Naive thymus-derived CD4-positive, alpha-beta T cell (primary cell): ENCODE data around the gene AJAP1. TPM values are rescaled to one million over a fixed set of nuclear protein-coding genes. Genes with fewer than 3 reads are reported as not detected.

Experiments
- ATAC-seq: fragments of 150-1000 bp; cut with Tn5 transposase; 2 replicates; pipeline ENCODE4 v1.10.0; 2021; ENCODE audit warnings: mild to moderate bottlenecking, moderate library complexity
- CTCF ChIA-PET: fragments of 350-600 bp; sonication (Branson Sonifier 250); formaldehyde crosslinking; loops from one replicate; lab custom pipeline; 2021; ENCODE audit warnings: antibody characterized with exemption; lab: Charles Lee
- POLR2A ChIA-PET: fragments of 350-600 bp; sonication (Branson Sonifier 250); formaldehyde crosslinking; loops from one replicate; lab custom pipeline; 2021; ENCODE audit warnings: antibody characterized with exemption, inconsistent platforms; lab: Charles Lee
- DNase-seq, 9 donors: peaks; one replicate each; pipeline versions ENCODE4 v3.0.0 to v3.0.0-alpha.2; 2020 to 2022; ENCODE audit warnings: mixed read lengths in 1 of 9
- H3K27ac ChIP-seq: one replicate; pipeline ENCODE4 v1.7.0; 2013; ENCODE audit warnings: mild to moderate bottlenecking, low read depth, low read length, moderate library complexity
- H3K27me3 ChIP-seq, 2 donors: one replicate each; pipeline ENCODE4 v1.7.0; 2013; ENCODE audit warnings: low read length in 2 of 2, mild to moderate bottlenecking in 2 of 2, moderate library complexity in 2 of 2; ENCODE audit not compliant: control insufficient read depth in 2 of 2, insufficient read depth in 2 of 2
- H3K36me3 ChIP-seq, 3 experiments: 1 replicate in 2 of 3; 2 replicates in 1 of 3; pipeline ENCODE4 v1.7.0; 2013; ENCODE audit warnings: low read length in 3 of 3, mild to moderate bottlenecking in 3 of 3, moderate library complexity in 1 of 3; ENCODE audit not compliant: insufficient read depth in 3 of 3, control insufficient read depth in 2 of 3
- H3K4me1 ChIP-seq, 2 donors: one replicate each; pipeline ENCODE4 v1.7.0; 2013; ENCODE audit warnings: low read length in 2 of 2, mild to moderate bottlenecking in 2 of 2, moderate library complexity in 1 of 2; ENCODE audit not compliant: control insufficient read depth in 2 of 2, insufficient read depth in 2 of 2
- H3K4me3 ChIP-seq: 2 replicates; pipeline ENCODE4 v1.7.0; 2013; ENCODE audit warnings: mild to moderate bottlenecking, low read length
- H3K9me3 ChIP-seq, 3 experiments: 1 replicate in 2 of 3; 2 replicates in 1 of 3; pipeline ENCODE4 v1.7.0; 2013; ENCODE audit warnings: low read length in 3 of 3; ENCODE audit not compliant: control insufficient read depth in 2 of 3
- H3K27ac Mint-ChIP-seq, 9 donors: one replicate each; pipeline ENCODE4 v1.8.0; 2020 to 2022; ENCODE audit warnings: mixed read lengths in 9 of 9, mild to moderate bottlenecking in 8 of 9, moderate library complexity in 5 of 9, inconsistent platforms in 2 of 9
- H3K27me3 Mint-ChIP-seq, 5 donors: one replicate each; pipeline ENCODE4 v1.8.0; 2021 to 2022; ENCODE audit warnings: mixed read lengths in 5 of 5, mild to moderate bottlenecking in 1 of 5
- H3K36me3 Mint-ChIP-seq, 5 donors: one replicate each; pipeline ENCODE4 v1.8.0; 2020 to 2022; ENCODE audit warnings: mixed read lengths in 5 of 5, mild to moderate bottlenecking in 3 of 5, inconsistent platforms in 1 of 5
- H3K4me1 Mint-ChIP-seq, 7 donors: one replicate each; pipeline ENCODE4 v1.8.0; 2020 to 2022; ENCODE audit warnings: mixed read lengths in 7 of 7, mild to moderate bottlenecking in 3 of 7, inconsistent platforms in 1 of 7
- H3K4me3 Mint-ChIP-seq, 10 donors: one replicate each; pipeline ENCODE4 v1.8.0; 2020 to 2022; ENCODE audit warnings: mild to moderate bottlenecking in 10 of 10, mixed read lengths in 10 of 10, moderate library complexity in 6 of 10, inconsistent platforms in 2 of 10
- H3K9me3 Mint-ChIP-seq, 11 donors: one replicate each; pipeline ENCODE4 v1.8.0; 2020 to 2022; ENCODE audit warnings: mixed read lengths in 11 of 11, mild to moderate bottlenecking in 4 of 11, inconsistent platforms in 1 of 11, moderate library complexity in 1 of 11
- intact Hi-C, 2 donors: fragments of 100-400 bp; cut with micrococcal nuclease; formaldehyde crosslinking; loops; one replicate each; pipeline ENCODE4 v1.15.1; 2023
- polyA plus RNA-seq, 2 donors: library from polyadenylated mRNA; unstranded; fragments of 300-500 nt; fragmentation: Illumina TruSeq; gene quantifications; one replicate each; pipeline ENCODE4 v1.2.3, GENCODE V29; 2021
- total RNA-seq, 6 experiments: library from RNA in 5 of 6; stranded (reverse) in 5 of 6; gene quantifications; 1 replicate in 5 of 6; 2 replicates in 1 of 6; pipeline ENCODE4 v1.2.3 and lab custom pipeline; 2021 to 2026

Gene AJAP1
- total and polyA plus RNA-seq, 7 experiments from 2014 or later = 0.09 to 2.4 (median 0.82) TPM; not detected in 1

DNA sequence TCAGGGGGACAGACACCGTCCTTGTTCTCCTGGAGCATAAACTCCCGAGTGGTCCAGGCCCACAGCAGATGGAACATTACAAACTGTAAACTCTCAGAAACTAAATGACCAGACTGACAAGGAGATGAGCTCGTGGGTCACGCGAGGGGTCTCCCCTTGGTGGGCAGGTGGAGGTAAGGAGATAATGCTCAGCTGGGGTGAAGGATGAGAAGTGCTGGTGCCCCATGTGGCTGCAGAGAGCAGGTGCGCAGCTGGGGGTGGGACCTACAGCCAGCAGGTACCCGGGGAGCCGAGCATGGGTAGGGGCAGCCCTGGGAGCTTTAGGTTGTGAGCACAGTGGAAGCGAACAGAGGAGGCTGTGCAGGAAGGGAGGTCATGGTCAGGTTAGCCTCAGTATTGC is 40.1 kb downstream of the AJAP1 start:
- Mint-ChIP-seq H3K27ac (no peak overlapping the region), H3K4me1 (no peaks in the 10 kb centered on the region), H3K27me3 (peaks cover 0 to 7% (median 0%) of the 10 kb centered on the region in 5 donors), H3K9me3 (peaks cover 0 to 7% (median 0%) of the 10 kb centered on the region in 11 donors), H3K4me3 (no peak overlapping the region), H3K36me3 (peaks cover 0 to 7% (median 0%) of the 10 kb centered on the region in 5 donors)
- Histone ChIP-seq H3K4me1 (no peaks in the 10 kb centered on the region), H3K27ac (no peak overlapping the region), H3K27me3 (no peaks in the 10 kb centered on the region), H3K36me3 (no peaks in the 10 kb centered on the region), H3K4me3 (no peak overlapping the region), H3K9me3 (no peaks in the 10 kb centered on the region)
- ChIA-PET CTCF (no interaction called here), POLR2A (no interaction called here)
- intact Hi-C loops = no loop called here
- ATAC-seq (no peak), DNase-seq (no peak)

DNA sequence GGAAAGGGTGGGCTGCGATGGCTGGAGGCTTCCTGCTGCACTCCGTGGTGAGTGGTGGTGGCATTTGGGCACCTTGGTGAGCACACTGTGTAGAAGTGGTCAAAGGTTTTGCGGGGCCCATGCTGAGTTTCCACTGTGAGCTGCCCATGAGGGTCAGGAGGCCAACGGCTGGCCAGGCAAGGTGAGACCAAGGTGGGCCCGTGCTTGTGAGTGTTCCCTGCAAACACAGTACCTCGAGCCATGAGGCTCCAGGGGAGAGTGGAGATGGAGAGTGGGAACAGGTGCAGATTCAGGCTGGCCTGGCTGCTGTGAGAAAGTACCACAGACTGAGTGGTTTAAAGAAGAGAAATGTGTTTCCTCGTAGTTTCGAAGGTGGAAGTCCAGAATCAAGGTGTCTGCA is 40.8 kb downstream of the AJAP1 start:
- ChIA-PET CTCF (no interaction called here), POLR2A (no interaction called here)
- ATAC-seq = no peak
- H3K4me1 ChIP-seq = no peaks in the 10 kb centered on the region
- peaks cover 0 to 7% (median 0%) of the 10 kb centered on the region in 5 donors for H3K36me3 Mint-ChIP-seq
- intact Hi-C loops = no loop called here
- H3K4me3 ChIP-seq = no peak overlapping the region
- DNase-seq = no peak
- H3K27ac ChIP-seq = no peak overlapping the region
- H3K4me1 Mint-ChIP-seq = no peaks in the 10 kb centered on the region
- peaks cover 0 to 7% (median 0%) of the 10 kb centered on the region in 11 donors for H3K9me3 Mint-ChIP-seq
- H3K4me3 Mint-ChIP-seq = no peak overlapping the region
- no peak overlapping the region for H3K27ac Mint-ChIP-seq
- H3K27me3 ChIP-seq = no peaks in the 10 kb centered on the region
- no peaks in the 10 kb centered on the region for H3K9me3 ChIP-seq
- H3K36me3 ChIP-seq = no peaks in the 10 kb centered on the region
- peaks cover 0 to 7% (median 0%) of the 10 kb centered on the region in 5 donors for H3K27me3 Mint-ChIP-seq

- H3K36me3 Mint-ChIP-seq = peaks cover 0 to 7% (median 0%) of the 10 kb centered on the region in 5 donors
- POLR2A ChIA-PET = no interaction called here
These were observed 41.8 kb downstream of the AJAP1 start for GRCh38 chr1:4696161-4696745.

DNA sequence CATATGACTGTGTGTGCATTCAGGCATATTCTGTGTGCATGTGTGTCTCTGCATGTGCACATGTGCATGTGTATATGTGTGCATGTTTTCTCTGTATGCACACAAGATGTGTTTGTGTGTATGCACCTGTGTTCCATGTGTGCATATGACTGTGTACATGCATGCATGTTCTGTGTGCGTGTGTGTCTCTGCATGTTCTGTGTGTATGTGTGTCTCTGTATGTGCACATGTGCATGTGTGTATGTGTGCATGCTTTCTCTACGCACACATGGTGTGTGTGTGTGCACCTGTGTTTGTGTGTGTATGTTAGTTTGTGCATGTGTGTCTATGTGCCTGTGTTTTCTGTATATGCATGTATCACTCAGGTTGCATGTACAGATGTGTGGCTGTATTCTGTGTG is 42.3 kb downstream of the AJAP1 start:
- Histone ChIP-seq H3K27me3 (no peaks in the 10 kb centered on the region), H3K4me3 (no peak overlapping the region), H3K27ac (no peak overlapping the region), H3K4me1 (no peaks in the 10 kb centered on the region), H3K9me3 (no peaks in the 10 kb centered on the region), H3K36me3 (no peaks in the 10 kb centered on the region)
- Mint-ChIP-seq H3K36me3 (peaks cover 0 to 7% (median 0%) of the 10 kb centered on the region in 5 donors), H3K27ac (no peak overlapping the region), H3K9me3 (peaks cover 0 to 7% (median 0%) of the 10 kb centered on the region in 11 donors), H3K4me3 (no peak overlapping the region), H3K4me1 (no peaks in the 10 kb centered on the region), H3K27me3 (peaks cover 0 to 7% (median 0%) of the 10 kb centered on the region in 5 donors)
- POLR2A ChIA-PET = no interaction called here
- ATAC-seq (peak; percentile 25), DNase-seq (no peak)
- intact Hi-C loops = no loop called here
- CTCF ChIA-PET = no interaction called here

More at GRCh38 chr1:4696161-4696745, 41.8 kb downstream of the AJAP1 start:
- Histone ChIP-seq H3K36me3 (no peaks in the 10 kb centered on the region), H3K4me3 (no peak overlapping the region), H3K9me3 (no peaks in the 10 kb centered on the region), H3K27ac (no peak overlapping the region), H3K27me3 (no peaks in the 10 kb centered on the region), H3K4me1 (no peaks in the 10 kb centered on the region)
- Mint-ChIP-seq H3K27ac (no peak overlapping the region), H3K4me1 (no peaks in the 10 kb centered on the region), H3K27me3 (peaks cover 0 to 7% (median 0%) of the 10 kb centered on the region in 5 donors), H3K4me3 (no peak overlapping the region), H3K9me3 (peaks cover 0 to 7% (median 0%) of the 10 kb centered on the region in 11 donors)
- no peak for DNase-seq
- intact Hi-C loops = no loop called here
- ATAC-seq = no peak
- CTCF ChIA-PET = no interaction called here

GRCh38 chr1:4697801-4698200 is 43.4 kb downstream of the AJAP1 start:
- Histone ChIP-seq H3K27ac (no peak overlapping the region), H3K27me3 (no peaks in the 10 kb centered on the region), H3K4me3 (no peak overlapping the region), H3K36me3 (no peaks in the 10 kb centered on the region), H3K4me1 (no peaks in the 10 kb centered on the region), H3K9me3 (no peaks in the 10 kb centered on the region)
- intact Hi-C loops = no loop called here
- Mint-ChIP-seq H3K9me3 (peaks cover 0 to 7% (median 0%) of the 10 kb centered on the region in 11 donors), H3K4me3 (no peak overlapping the region), H3K27me3 (peaks cover 0 to 9% (median 0%) of the 10 kb centered on the region in 5 donors), H3K27ac (no peak overlapping the region), H3K4me1 (no peaks in the 10 kb centered on the region), H3K36me3 (peaks cover 0 to 7% (median 0%) of the 10 kb centered on the region in 5 donors)
- ChIA-PET POLR2A (no interaction called here), CTCF (no interaction called here)
- no peak for ATAC-seq
- DNase-seq = no peak

DNA sequence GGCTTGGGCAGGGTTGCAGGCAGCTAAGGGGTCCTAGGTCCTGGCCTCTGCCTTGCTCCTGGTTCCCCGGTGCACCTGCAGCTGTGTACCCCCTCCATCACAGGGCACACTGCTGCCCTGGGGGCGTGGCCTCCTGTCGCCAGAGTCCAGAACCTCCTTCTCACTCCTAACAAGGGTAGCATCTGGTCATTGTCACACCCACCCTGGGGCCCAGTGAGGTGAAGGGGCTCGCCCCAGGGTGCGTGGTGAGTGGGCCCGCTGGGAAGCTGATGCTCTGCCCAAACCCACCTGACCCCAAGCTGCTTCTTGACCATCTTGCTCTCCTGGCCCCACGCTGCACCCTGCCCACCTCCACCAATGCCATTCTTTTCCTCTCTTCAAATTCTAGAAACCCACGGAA is 44.5 kb downstream of the AJAP1 start:
- DNase-seq (no peak), ATAC-seq (no peak)
- no peak overlapping the region for H3K27ac ChIP-seq
- H3K4me3 ChIP-seq = no peak overlapping the region
- H3K9me3 ChIP-seq = no peaks in the 10 kb centered on the region
- no peaks in the 10 kb centered on the region for H3K4me1 ChIP-seq
- H3K4me1 Mint-ChIP-seq = no peaks in the 10 kb centered on the region
- peaks cover 0 to 15% (median 0%) of the 10 kb centered on the region in 5 donors for H3K27me3 Mint-ChIP-seq
- POLR2A ChIA-PET = no interaction called here
- no peak overlapping the region for H3K27ac Mint-ChIP-seq
- H3K36me3 ChIP-seq = no peaks in the 10 kb centered on the region
- H3K36me3 Mint-ChIP-seq = peaks cover 0 to 7% (median 0%) of the 10 kb centered on the region in 5 donors
- CTCF ChIA-PET = no interaction called here
- no peak overlapping the region for H3K4me3 Mint-ChIP-seq
- no peaks in the 10 kb centered on the region for H3K27me3 ChIP-seq
- peaks cover 0 to 7% (median 0%) of the 10 kb centered on the region in 11 donors for H3K9me3 Mint-ChIP-seq
- intact Hi-C loops = no loop called here
